ENCODE data around the gene ANKRD16.

The ANKRD16 gene

GRCh38 chr10:5933909-5934546 lies 44.3 kb upstream of the ANKRD16 start:
- ATAC-seq: no peak
- no peak for TF ChIP-seq ISL1 (CRISPR knock-in tag; IDR thresholded peaks at IDR 0.05)
- TF ChIP-seq ZFP3 (CRISPR knock-in tag; IDR thresholded peaks at IDR 0.05): no peak
- TF ChIP-seq ESRRG (CRISPR knock-in tag; IDR thresholded peaks at IDR 0.05): no peak
- TF ChIP-seq BACH2 (CRISPR knock-in tag; IDR thresholded peaks at IDR 0.05; ENCODE audit: borderline replicate concordance): no peak
- TF ChIP-seq TOX (CRISPR knock-in tag; IDR thresholded peaks at IDR 0.05; ENCODE audit: borderline replicate concordance): no peak
- no peak for TF ChIP-seq POU6F1 (CRISPR knock-in tag; IDR thresholded peaks at IDR 0.05; ENCODE audit: borderline replicate concordance, low read depth)
- no peak for TF ChIP-seq TCF4 (CRISPR knock-in tag; IDR thresholded peaks at IDR 0.05; ENCODE audit: borderline replicate concordance)
- no peak for TF ChIP-seq PATZ1 (CRISPR knock-in tag; IDR thresholded peaks at IDR 0.05; ENCODE audit: borderline replicate concordance)
- TF ChIP-seq GLIS3 (CRISPR knock-in tag; IDR thresholded peaks at IDR 0.05): no peak
- TF ChIP-seq ZNF8 (CRISPR knock-in tag; IDR thresholded peaks at IDR 0.05): no peak
- no peak for TF ChIP-seq ZC3H10 (CRISPR knock-in tag; IDR thresholded peaks at IDR 0.05)
- TF ChIP-seq ZNF70 (CRISPR knock-in tag; IDR thresholded peaks at IDR 0.05): no peak
- TF ChIP-seq TSHZ2 (CRISPR knock-in tag; IDR thresholded peaks at IDR 0.05): no peak
- TF ChIP-seq SNAI2 (CRISPR knock-in tag; IDR thresholded peaks at IDR 0.05): no peak
- TF ChIP-seq ARNTL (CRISPR knock-in tag; IDR thresholded peaks at IDR 0.05; ENCODE audit: borderline replicate concordance, low read depth): no peak
- no peak for TF ChIP-seq ZNF565 (CRISPR knock-in tag; conservative IDR thresholded peaks at IDR 0.05; ENCODE audit: low read depth)
- no peak for TF ChIP-seq CSDC2 (CRISPR knock-in tag; IDR thresholded peaks at IDR 0.05)

- TF ChIP-seq ISL1 (CRISPR knock-in tag; IDR thresholded peaks at IDR 0.05) (no peak), ZFP3 (CRISPR knock-in tag; IDR thresholded peaks at IDR 0.05) (no peak), ZFP30 (CRISPR knock-in tag; IDR thresholded peaks at IDR 0.05) (no peak), ZC3H10 (CRISPR knock-in tag; IDR thresholded peaks at IDR 0.05) (no peak), ZNF565 (CRISPR knock-in tag; conservative IDR thresholded peaks at IDR 0.05; ENCODE audit: low read depth) (no peak)
- no peak for ATAC-seq
These were observed 42.7 kb upstream of the ANKRD16 start for GRCh38 chr10:5932345-5932744.

- ATAC-seq: no peak
- TF ChIP-seq ZNF565 (CRISPR knock-in tag; conservative IDR thresholded peaks at IDR 0.05; ENCODE audit: low read depth) (no peak), PPARA (CRISPR knock-in tag; IDR thresholded peaks at IDR 0.05; ENCODE audit: borderline replicate concordance) (no peak), POU6F1 (CRISPR knock-in tag; IDR thresholded peaks at IDR 0.05; ENCODE audit: borderline replicate concordance, low read depth) (no peak)
These were observed 40.6 kb upstream of the ANKRD16 start for GRCh38 chr10:5930272-5930671.

- no peak for ATAC-seq
- no peak for TF ChIP-seq SNAI2 (CRISPR knock-in tag; IDR thresholded peaks at IDR 0.05)
- TF ChIP-seq ZNF565 (CRISPR knock-in tag; conservative IDR thresholded peaks at IDR 0.05; ENCODE audit: low read depth): no peak
- no peak for TF ChIP-seq ZNF8 (CRISPR knock-in tag; IDR thresholded peaks at IDR 0.05)
- TF ChIP-seq OSR1 (CRISPR knock-in tag; IDR thresholded peaks at IDR 0.05): no peak
- no peak for TF ChIP-seq ZC3H10 (CRISPR knock-in tag; IDR thresholded peaks at IDR 0.05)
- no peak for TF ChIP-seq CREB5 (CRISPR knock-in tag; IDR thresholded peaks at IDR 0.05; ENCODE audit: low read depth)
- no peak for TF ChIP-seq PPARA (CRISPR knock-in tag; IDR thresholded peaks at IDR 0.05; ENCODE audit: borderline replicate concordance)
- no peak for TF ChIP-seq TOX (CRISPR knock-in tag; IDR thresholded peaks at IDR 0.05; ENCODE audit: borderline replicate concordance)
- TF ChIP-seq RARB (CRISPR knock-in tag; IDR thresholded peaks at IDR 0.05): no peak
- no peak for TF ChIP-seq CSDC2 (CRISPR knock-in tag; IDR thresholded peaks at IDR 0.05)
- no peak for TF ChIP-seq GLIS3 (CRISPR knock-in tag; IDR thresholded peaks at IDR 0.05)
- TF ChIP-seq ZFP30 (CRISPR knock-in tag; IDR thresholded peaks at IDR 0.05): no peak
These were observed 39.7 kb upstream of the ANKRD16 start for GRCh38 chr10:5929442-5929841.

Data from SK-N-SH treated with all-trans-retinoic acid at 6 μM for 48 hours (cell line).